PC-3 (cell line): ENCODE measurements around the gene DDX50. TPM values are rescaled to one million over a fixed set of nuclear protein-coding genes. Genes with fewer than 3 reads are reported as not detected.
"Not testable (repeated sequence)": the region's sequence is repeated elsewhere in the genome, so short reads cannot be mapped to it uniquely, and the experiment has no call there.

ENCODE experiments used
- ATAC-seq: fragments of 200-7000 bp; cut with Tn5 transposase; 2 replicates; pipeline ENCODE4 v1.9.1; 2020; ENCODE audit warnings: mild to moderate bottlenecking, moderate library complexity
- BruUV-seq: library from RNA; stranded (reverse); fragments of 400-500 nt; replicated peaks from 2 replicates; lab custom pipeline; 2021; lab: Mats Ljungman, UMichigan
- CTCF ChIA-PET: fragments of 300-600 bp; sonication (Branson Sonifier 250); formaldehyde crosslinking; loops from one replicate; lab custom pipeline; 2022; ENCODE audit warnings: antibody characterized with exemption; lab: Charles Lee
- POLR2A ChIA-PET: fragments of 300-600 bp; sonication (Branson Sonifier 250); formaldehyde crosslinking; loops from one replicate; lab custom pipeline; 2022; ENCODE audit warnings: antibody characterized with exemption; ENCODE audit not compliant: unreplicated experiment; lab: Charles Lee
- DNase-seq: peaks from one replicate; pipeline ENCODE4 v3.0.0-alpha.2; 2015
- H2AFZ ChIP-seq: fragments of 300-600 bp; sonication (generic); 2 replicates; pipeline ENCODE4 v1.6.0; 2016; ENCODE audit warnings: antibody characterized with exemption, low read length
- H3F3A ChIP-seq: fragments of 300-600 bp; sonication (generic); one replicate; pipeline ENCODE4 v1.6.0; 2017; ENCODE audit warnings: antibody characterized with exemption, low read length, control low read depth, mild to moderate bottlenecking; ENCODE audit not compliant: unreplicated experiment
- H3K27ac ChIP-seq: fragments of 300-600 bp; sonication (generic); 2 replicates; pipeline ENCODE4 v1.5.1; 2016; ENCODE audit warnings: mild to moderate bottlenecking, low read length
- H3K27me3 ChIP-seq: fragments of 300-600 bp; sonication (generic); 2 replicates; pipeline ENCODE4 v1.6.1; 2016; ENCODE audit warnings: low read length, mixed read lengths
- H3K36me3 ChIP-seq: fragments of 300-600 bp; sonication (generic); 2 replicates; pipeline ENCODE4 v1.6.1; 2016; ENCODE audit warnings: low read depth, mixed run types, low read length, mixed read lengths
- H3K4me1 ChIP-seq: fragments of 300-600 bp; sonication (generic); 2 replicates; pipeline ENCODE4 v1.5.1; 2016; ENCODE audit warnings: low read length; ENCODE audit not compliant: insufficient read depth
- H3K4me2 ChIP-seq: fragments of 300-600 bp; sonication (generic); 2 replicates; pipeline ENCODE4 v1.6.0; 2016; ENCODE audit warnings: low read length
- H3K4me3 ChIP-seq: fragments of 300-600 bp; sonication (generic); 2 replicates; pipeline ENCODE4 v1.5.1; 2016; ENCODE audit warnings: mild to moderate bottlenecking, low read length, mixed read lengths
- H3K79me2 ChIP-seq: fragments of 300-600 bp; sonication (generic); 2 replicates; pipeline ENCODE4 v1.6.1; 2017; ENCODE audit warnings: low read length, mixed read lengths
- H3K9ac ChIP-seq: fragments of 300-600 bp; sonication (generic); 2 replicates; pipeline ENCODE4 v1.6.0; 2016; ENCODE audit warnings: mild to moderate bottlenecking, low read length
- H3K9me2 ChIP-seq: fragments of 300-600 bp; sonication (generic); replicated peaks from 2 replicates; pipeline ENCODE4 v1.6.1; 2016; ENCODE audit warnings: mixed run types, low read length, mixed read lengths
- H3K9me3 ChIP-seq: fragments of 300-600 bp; sonication (generic); 2 replicates; pipeline ENCODE4 v1.6.1; 2016; ENCODE audit warnings: low read length, mixed read lengths
- H4K20me1 ChIP-seq: fragments of 300-600 bp; sonication (generic); 2 replicates; pipeline ENCODE4 v1.6.1; 2016; ENCODE audit warnings: low read length, mixed read lengths
- EZH2 ChIP-seq: fragments of 300-600 bp; sonication (generic); IDR thresholded peaks from one replicate; pipeline ENCODE4 v1.6.1; 2017; ENCODE audit warnings: antibody characterized with exemption, mild to moderate bottlenecking, low read length; ENCODE audit not compliant: unreplicated experiment
- EZH2phosphoT487 ChIP-seq: fragments of 300-600 bp; sonication (generic); IDR thresholded peaks from 2 replicates; pipeline ENCODE4 v1.6.1; 2018; ENCODE audit warnings: mild to moderate bottlenecking, antibody characterized with exemption, low read length, borderline replicate concordance
- intact Hi-C: fragments of 100-400 bp; cut with micrococcal nuclease; formaldehyde crosslinking; loops from 2 replicates; pipeline ENCODE4 v1.9.0; 2023
- total RNA-seq: library from RNA; depleted of rRNA; stranded (reverse); fragments of >200 nt; gene quantifications from 2 replicates; pipeline ENCODE4 v1.2.3, GENCODE V29; 2014
- TF ChIP-seq, protein P1 (sequence below): fragments of 300-600 bp; sonication (generic); conservative IDR thresholded peaks from 2 replicates; pipeline ENCODE4 v1.5.1; 2017; ENCODE audit warnings: antibody characterized with exemption, low read depth, mild to moderate bottlenecking, low read length

The DDX50 gene
- total RNA-seq, 1 experiment from 2014 or later, result 41.4 TPM

DNA sequence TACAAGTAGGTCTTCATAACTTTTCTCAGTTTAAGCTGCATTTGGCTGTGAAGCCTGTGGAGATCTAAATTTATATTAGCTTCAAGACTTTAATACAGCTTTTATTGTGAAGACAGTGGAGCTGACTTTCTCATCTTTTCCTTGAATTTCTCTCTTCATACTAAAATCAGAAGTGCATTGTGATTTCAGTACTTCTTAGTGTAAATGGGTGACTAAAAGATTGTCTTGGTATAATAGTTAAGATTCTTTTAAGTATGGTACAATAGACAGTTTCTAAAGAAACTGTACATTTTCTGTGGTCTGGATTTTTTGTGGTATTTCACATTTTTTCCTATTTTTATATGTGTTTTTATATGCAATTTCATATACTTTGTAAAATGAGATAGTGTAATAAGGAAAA, 33.9 kb downstream of the DDX50 start:
- Histone ChIP-seq H3K4me3 (no peak overlapping the region), H3F3A (no peaks in the 10 kb centered on the region), H3K4me2 (no peak overlapping the region), H3K9me2 (no peaks in the 10 kb centered on the region), H3K36me3 (peaks cover 37% of the 10 kb centered on the region), H3K9ac (no peak overlapping the region), H4K20me1 (no peaks in the 10 kb centered on the region), H3K9me3 (no peaks in the 10 kb centered on the region), H2AFZ (no peak overlapping the region), H3K4me1 (no peaks in the 10 kb centered on the region), H3K79me2 (no peaks in the 10 kb centered on the region), H3K27me3 (no peaks in the 10 kb centered on the region), H3K27ac (no peak overlapping the region)
- CTCF ChIA-PET, result no interaction called here
- ATAC-seq (no peak), DNase-seq (no peak)
- POLR2A ChIA-PET, result no interaction called here
- intact Hi-C loops, result no loop called here
- no peak for TF ChIP-seq EZH2
- TF ChIP-seq EZH2phosphoT487, result no peak
- TF ChIP-seq, protein P1, sequence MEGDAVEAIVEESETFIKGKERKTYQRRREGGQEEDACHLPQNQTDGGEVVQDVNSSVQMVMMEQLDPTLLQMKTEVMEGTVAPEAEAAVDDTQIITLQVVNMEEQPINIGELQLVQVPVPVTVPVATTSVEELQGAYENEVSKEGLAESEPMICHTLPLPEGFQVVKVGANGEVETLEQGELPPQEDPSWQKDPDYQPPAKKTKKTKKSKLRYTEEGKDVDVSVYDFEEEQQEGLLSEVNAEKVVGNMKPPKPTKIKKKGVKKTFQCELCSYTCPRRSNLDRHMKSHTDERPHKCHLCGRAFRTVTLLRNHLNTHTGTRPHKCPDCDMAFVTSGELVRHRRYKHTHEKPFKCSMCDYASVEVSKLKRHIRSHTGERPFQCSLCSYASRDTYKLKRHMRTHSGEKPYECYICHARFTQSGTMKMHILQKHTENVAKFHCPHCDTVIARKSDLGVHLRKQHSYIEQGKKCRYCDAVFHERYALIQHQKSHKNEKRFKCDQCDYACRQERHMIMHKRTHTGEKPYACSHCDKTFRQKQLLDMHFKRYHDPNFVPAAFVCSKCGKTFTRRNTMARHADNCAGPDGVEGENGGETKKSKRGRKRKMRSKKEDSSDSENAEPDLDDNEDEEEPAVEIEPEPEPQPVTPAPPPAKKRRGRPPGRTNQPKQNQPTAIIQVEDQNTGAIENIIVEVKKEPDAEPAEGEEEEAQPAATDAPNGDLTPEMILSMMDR, result no peak
- no TSS peak for BruUV-seq

DNA sequence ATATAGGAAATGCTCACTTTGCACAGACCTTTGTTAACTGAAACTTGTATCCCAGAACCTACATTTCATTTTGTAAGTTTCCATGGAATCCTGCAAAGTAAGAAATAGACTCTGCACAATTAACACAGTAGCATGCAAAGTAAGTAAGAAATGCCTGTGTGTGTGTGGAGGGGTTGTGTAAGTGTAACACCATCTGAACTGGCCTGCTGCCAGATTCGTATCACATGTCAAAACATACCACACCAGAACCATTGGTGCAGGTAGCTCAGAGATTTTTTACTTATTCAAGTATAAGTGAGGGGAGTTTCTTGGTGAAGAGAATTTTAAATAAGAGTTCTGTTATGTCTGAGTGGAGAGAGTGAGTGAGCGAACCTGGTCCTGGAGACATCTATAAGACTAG, 37.0 kb downstream of the DDX50 start:
- intact Hi-C loops, result no loop called here
- H3K79me2 ChIP-seq, result no peaks in the 10 kb centered on the region
- no peak overlapping the region for H3K27ac ChIP-seq
- H2AFZ ChIP-seq, result no peak overlapping the region
- H3K4me1 ChIP-seq, result no peaks in the 10 kb centered on the region
- no TSS peak for BruUV-seq
- no peaks in the 10 kb centered on the region for H3K9me3 ChIP-seq
- no peaks in the 10 kb centered on the region for H3K27me3 ChIP-seq
- no peaks in the 10 kb centered on the region for H4K20me1 ChIP-seq
- no peak overlapping the region for H3K9ac ChIP-seq
- ChIA-PET POLR2A (no interaction called here), CTCF (no interaction called here)
- H3K4me3 ChIP-seq, result no peak overlapping the region
- H3K9me2 ChIP-seq, result no peaks in the 10 kb centered on the region
- ATAC-seq (no peak), DNase-seq (no peak)
- peaks cover 42% of the 10 kb centered on the region for H3K36me3 ChIP-seq
- H3K4me2 ChIP-seq, result no peak overlapping the region
- TF ChIP-seq EZH2phosphoT487 (no peak), EZH2 (no peak)
- TF ChIP-seq, protein P1, result no peak
- no peaks in the 10 kb centered on the region for H3F3A ChIP-seq

DNA sequence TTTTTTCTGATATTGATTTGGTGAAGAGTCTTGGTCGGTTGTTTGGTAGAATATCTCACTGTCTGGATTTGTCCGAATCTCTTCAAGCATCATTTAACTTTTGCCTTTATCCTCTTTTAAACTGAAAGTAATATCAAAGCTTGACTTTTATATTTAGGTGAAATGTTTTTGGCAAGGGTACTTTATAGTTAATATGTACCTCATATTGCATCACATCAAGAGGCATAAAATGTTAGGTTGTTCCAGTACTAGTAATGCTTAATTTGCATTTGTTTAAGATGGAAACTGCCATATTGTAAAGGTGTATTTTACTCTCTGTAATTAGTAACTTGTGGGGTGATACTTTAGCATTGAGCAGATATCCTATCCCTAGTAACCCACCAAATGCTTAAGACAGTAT, 37.8 kb downstream of the DDX50 start:
- Histone ChIP-seq H3F3A (no peaks in the 10 kb centered on the region), H3K79me2 (no peaks in the 10 kb centered on the region), H3K27ac (no peak overlapping the region), H3K4me3 (no peak overlapping the region), H3K4me1 (no peaks in the 10 kb centered on the region), H2AFZ (no peak overlapping the region), H3K27me3 (no peaks in the 10 kb centered on the region), H3K9me2 (no peaks in the 10 kb centered on the region), H3K9me3 (no peaks in the 10 kb centered on the region), H4K20me1 (no peaks in the 10 kb centered on the region), H3K36me3 (peaks cover 38% of the 10 kb centered on the region), H3K9ac (no peak overlapping the region), H3K4me2 (no peak overlapping the region)
- ChIA-PET CTCF (no interaction called here), POLR2A (no interaction called here)
- no peak for ATAC-seq
- no peak for DNase-seq
- TF ChIP-seq EZH2 (no peak), EZH2phosphoT487 (no peak)
- TF ChIP-seq, protein P1, result no peak
- intact Hi-C loops, result no loop called here
- no TSS peak for BruUV-seq

DNA sequence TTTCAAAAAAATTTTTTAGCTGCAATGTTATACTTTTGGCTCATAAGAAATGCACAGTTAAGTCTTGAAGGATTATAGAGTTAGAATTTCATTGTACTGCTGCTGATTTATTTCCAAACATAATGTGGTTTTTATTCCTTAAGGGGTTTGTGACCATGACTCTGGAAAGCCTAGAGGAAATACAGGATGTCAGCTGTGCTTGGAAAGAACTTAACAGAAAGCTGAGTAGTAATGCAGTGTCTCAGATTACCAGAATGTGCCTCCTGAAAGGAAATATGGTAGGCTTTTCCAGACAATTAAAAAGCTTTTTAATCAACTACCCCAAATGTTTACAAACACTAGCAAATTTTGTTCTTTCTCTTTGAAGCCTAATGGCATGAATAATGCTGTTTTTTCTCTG, 39.8 kb downstream of the DDX50 start:
- H3K4me3 ChIP-seq, H3K9me3 ChIP-seq, H3K4me1 ChIP-seq, DNase-seq, H3K27ac ChIP-seq, H4K20me1 ChIP-seq, BruUV-seq, H3F3A ChIP-seq, H2AFZ ChIP-seq, H3K79me2 ChIP-seq, H3K4me2 ChIP-seq, ATAC-seq, H3K9me2 ChIP-seq, CTCF ChIA-PET, intact Hi-C loops, H3K27me3 ChIP-seq, H3K9ac ChIP-seq: not testable (repeated sequence)
- POLR2A ChIA-PET, result interaction anchor here (0.6 kb wide), 1 partner anchor 41 kb away, joined by 3 read pairs; no protein-coding TSS in a partner anchor
- H3K36me3 ChIP-seq, result peaks cover 28% of the 10 kb centered on the region
